ENCODE results near the gene ST8SIA6. TPM values are rescaled to one million over a fixed set of nuclear protein-coding genes. Genes with fewer than 3 reads are reported as not detected.

Gene ST8SIA6
- total RNA-seq, 2 donors from 2014 or later, result not detected

GRCh38 chr10:17476073-17476472 is 21.7 kb upstream of the ST8SIA6 start:
- ATAC-seq (no peak), DNase-seq (no peak)
- TF ChIP-seq POLR2A (IDR thresholded peaks at IDR 0.05) (no peak), CTCF (IDR thresholded peaks at IDR 0.05) (no peak)
- Histone ChIP-seq H3K4me1 (no peaks in the 10 kb centered on the region), H3K4me3 (no peak overlapping the region), H3K27ac (no peak overlapping the region), H3K27me3 (no peaks in the 10 kb centered on the region), H3K9me3 (no peaks in the 10 kb centered on the region), H3K36me3 (replicated peaks in 1 of 2; ENCODE audit: insufficient read depth in 1 of 2, low read depth in 2 of 2) (no peaks in the 10 kb centered on the region)
- WGBS, 2 donors, result 77 to 82% methylated on average over 1 of the region's 1 CpG
- intact Hi-C loops (cut with DNase I), result no loop called here

- no peak for ATAC-seq
- WGBS, 2 donors, result 69 to 73% methylated on average over 3 of the region's 3 CpGs
These were observed 21.3 kb upstream of the ST8SIA6 start for GRCh38 chr10:17475661-17476060.

GRCh38 chr10:17474595-17475323 is 20.4 kb upstream of the ST8SIA6 start:
- H3K9me3 ChIP-seq, result peaks cover 0 to 7% (median 0%) of the 10 kb centered on the region in 3 donors
- WGBS, 2 donors, result 15 to 19% methylated on average over 5 of the region's 5 CpGs
- DNase-seq, result no peak
- intact Hi-C loops (cut with DNase I), result no loop called here
- H3K27ac ChIP-seq, result no peak overlapping the region
- H3K4me1 ChIP-seq, result no peaks in the 10 kb centered on the region
- TF ChIP-seq POLR2A (IDR thresholded peaks at IDR 0.05) (no peak), CTCF (IDR thresholded peaks at IDR 0.05) (no peak)
- H3K27me3 ChIP-seq, result no peaks in the 10 kb centered on the region
- no peak overlapping the region for H3K4me3 ChIP-seq
- no peaks in the 10 kb centered on the region for H3K36me3 ChIP-seq (replicated peaks in 1 of 2; ENCODE audit: insufficient read depth in 1 of 2, low read depth in 2 of 2)
- no peak for ATAC-seq

More at GRCh38 chr10:17475661-17476060, 21.3 kb upstream of the ST8SIA6 start:
- H3K27me3 ChIP-seq, result no peaks in the 10 kb centered on the region
- intact Hi-C loops (cut with DNase I), result no loop called here
- H3K36me3 ChIP-seq (replicated peaks in 1 of 2; ENCODE audit: insufficient read depth in 1 of 2, low read depth in 2 of 2), result no peaks in the 10 kb centered on the region
- no peak overlapping the region for H3K27ac ChIP-seq
- no peak for DNase-seq
- no peak overlapping the region for H3K4me3 ChIP-seq
- no peaks in the 10 kb centered on the region for H3K4me1 ChIP-seq
- TF ChIP-seq CTCF (IDR thresholded peaks at IDR 0.05) (no peak), POLR2A (IDR thresholded peaks at IDR 0.05) (no peak)
- H3K9me3 ChIP-seq, result peaks cover 0 to 2% (median 0%) of the 10 kb centered on the region in 3 donors

GRCh38 chr10:17473228-17473950 is 19.0 kb upstream of the ST8SIA6 start:
- DNase-seq (no peak), ATAC-seq (no peak)
- TF ChIP-seq CTCF (IDR thresholded peaks at IDR 0.05), result no peak
- TF ChIP-seq POLR2A (IDR thresholded peaks at IDR 0.05), result no peak
- Histone ChIP-seq H3K27me3 (no peaks in the 10 kb centered on the region), H3K4me3 (no peak overlapping the region), H3K27ac (no peak overlapping the region), H3K4me1 (no peaks in the 10 kb centered on the region), H3K9me3 (peaks cover 0 to 7% (median 0%) of the 10 kb centered on the region in 3 donors), H3K36me3 (replicated peaks in 1 of 2; ENCODE audit: insufficient read depth in 1 of 2, low read depth in 2 of 2) (no peaks in the 10 kb centered on the region)
- 37 to 50% methylated on average over 11 of the region's 11 CpGs for WGBS, 2 donors
- intact Hi-C loops (cut with DNase I), result no loop called here
